Neuronal stem cell (in vitro differentiated cells): Measurements from ENCODE around the gene TBL2.
"Not testable (repeated sequence)": the region's sequence is repeated elsewhere in the genome, so short reads cannot be mapped to it uniquely, and the experiment has no call there.

ENCODE experiments used
- DNase-seq: peaks from one replicate; pipeline ENCODE4 v3.0.0-alpha.2; 2013; ENCODE audit warnings: low spot score
- H2AFZ ChIP-seq: one replicate; pipeline ENCODE4 v1.6.1; 2013; ENCODE audit warnings: mild to moderate bottlenecking, low read length, inconsistent platforms
- H2AK5ac ChIP-seq: 2 replicates; pipeline ENCODE4 v1.6.1; 2013; ENCODE audit warnings: low read depth, mild to moderate bottlenecking, inconsistent platforms, low read length, moderate library complexity, mixed read lengths
- H2BK120ac ChIP-seq: 2 replicates; pipeline ENCODE4 v1.6.1; 2013; ENCODE audit warnings: low read depth, mild to moderate bottlenecking, inconsistent platforms, low read length, moderate library complexity, mixed read lengths
- H2BK12ac ChIP-seq: one replicate; pipeline ENCODE4 v1.6.1; 2013; ENCODE audit warnings: low read length, inconsistent platforms
- H2BK15ac ChIP-seq: 2 replicates; pipeline ENCODE4 v1.6.1; 2013; ENCODE audit warnings: mild to moderate bottlenecking, low read length, inconsistent platforms, mixed read lengths
- H2BK5ac ChIP-seq: one replicate; pipeline ENCODE4 v1.6.1; 2013; ENCODE audit warnings: inconsistent platforms, mild to moderate bottlenecking, low read length, moderate library complexity
- H3K14ac ChIP-seq: one replicate; pipeline ENCODE4 v1.6.1; 2013; ENCODE audit warnings: low read length, inconsistent platforms
- H3K18ac ChIP-seq: 2 replicates; pipeline ENCODE4 v1.6.1; 2013; ENCODE audit warnings: low read length, inconsistent platforms
- H3K23ac ChIP-seq: 2 replicates; pipeline ENCODE4 v1.6.1; 2013; ENCODE audit warnings: low read depth, mild to moderate bottlenecking, mixed read lengths, low read length, inconsistent platforms; ENCODE audit not compliant: poor library complexity
- H3K27ac ChIP-seq: replicated peaks from 3 replicates; pipeline ENCODE4 v1.5.1; 2013; ENCODE audit warnings: low read length, inconsistent platforms
- H3K27me3 ChIP-seq, 3 experiments: 2 replicates each; pipeline ENCODE4 v1.6.1; 2013; ENCODE audit warnings: low read length in 3 of 3, mild to moderate bottlenecking in 2 of 3, inconsistent platforms in 1 of 3, low read depth in 1 of 3, mixed read lengths in 1 of 3, moderate library complexity in 1 of 3; ENCODE audit not compliant: control insufficient read depth in 3 of 3, insufficient read depth in 3 of 3
- H3K36me3 ChIP-seq, 2 donors: replicated peaks in 1 of 2; 2 replicates each; pipeline ENCODE4 v1.6.1; 2013; ENCODE audit warnings: low read length in 2 of 2; ENCODE audit not compliant: control insufficient read depth in 2 of 2, insufficient read depth in 2 of 2
- H3K4ac ChIP-seq: 2 replicates; pipeline ENCODE4 v1.6.1; 2013; ENCODE audit warnings: inconsistent platforms, mild to moderate bottlenecking, low read length, moderate library complexity
- H3K4me1 ChIP-seq, 2 donors: 1 replicate in 1 of 2; 2 replicates in 1 of 2; pipeline ENCODE4 v1.6.1; 2013; ENCODE audit warnings: low read length in 2 of 2, low read depth in 1 of 2; ENCODE audit not compliant: control insufficient read depth in 2 of 2, insufficient read depth in 1 of 2
- H3K4me2 ChIP-seq: one replicate; pipeline ENCODE4 v1.6.1; 2013; ENCODE audit warnings: mild to moderate bottlenecking, low read length, inconsistent platforms; ENCODE audit not compliant: insufficient read depth, poor library complexity, severe bottlenecking
- H3K4me3 ChIP-seq, 2 donors: 2 replicates each; pipeline ENCODE4 v1.5.1; 2013; ENCODE audit warnings: low read length in 2 of 2, mild to moderate bottlenecking in 2 of 2, inconsistent platforms in 1 of 2, moderate library complexity in 1 of 2
- H3K79me1 ChIP-seq: one replicate; pipeline ENCODE4 v1.6.1; 2013; ENCODE audit warnings: low read depth, mild to moderate bottlenecking, inconsistent platforms, low read length, moderate library complexity
- H3K9ac ChIP-seq: one replicate; pipeline ENCODE4 v1.6.1; 2013; ENCODE audit warnings: mild to moderate bottlenecking, low read depth, low read length, inconsistent platforms; ENCODE audit not compliant: poor library complexity
- H3K9me3 ChIP-seq, 2 donors: replicated peaks in 1 of 2; 2 replicates each; pipeline versions ENCODE3 to v1.6.1; 2013; ENCODE audit warnings: low read length in 2 of 2, mild to moderate bottlenecking in 2 of 2, inconsistent platforms in 1 of 2, low read depth in 1 of 2, mixed read lengths in 1 of 2, moderate library complexity in 1 of 2; ENCODE audit not compliant: control insufficient read depth in 2 of 2, insufficient read depth in 1 of 2
- H4K8ac ChIP-seq: one replicate; pipeline ENCODE4 v1.6.1; 2013; ENCODE audit warnings: low read depth, mild to moderate bottlenecking, inconsistent platforms, low read length, moderate library complexity
- H4K91ac ChIP-seq: one replicate; pipeline ENCODE4 v1.6.1; 2013; ENCODE audit warnings: low read length, low read depth, mild to moderate bottlenecking, inconsistent platforms; ENCODE audit not compliant: poor library complexity
- WGBS, 2 donors: extraction: QIAGEN DNeasy Blood & Tissue Kit; methylation state at CpG; one replicate each; pipeline ENCODE4 v1.1.7; 2013; ENCODE audit warnings: missing lambda C conversion rate in 2 of 2, mixed read lengths in 1 of 2; ENCODE audit not compliant: insufficient read length in 2 of 2, insufficient replicate concordance in 1 of 2; ENCODE audit errors: extremely low coverage in 2 of 2; 5-methylcytosine and 5-hydroxymethylcytosine counted together

The TBL2 gene

DNA sequence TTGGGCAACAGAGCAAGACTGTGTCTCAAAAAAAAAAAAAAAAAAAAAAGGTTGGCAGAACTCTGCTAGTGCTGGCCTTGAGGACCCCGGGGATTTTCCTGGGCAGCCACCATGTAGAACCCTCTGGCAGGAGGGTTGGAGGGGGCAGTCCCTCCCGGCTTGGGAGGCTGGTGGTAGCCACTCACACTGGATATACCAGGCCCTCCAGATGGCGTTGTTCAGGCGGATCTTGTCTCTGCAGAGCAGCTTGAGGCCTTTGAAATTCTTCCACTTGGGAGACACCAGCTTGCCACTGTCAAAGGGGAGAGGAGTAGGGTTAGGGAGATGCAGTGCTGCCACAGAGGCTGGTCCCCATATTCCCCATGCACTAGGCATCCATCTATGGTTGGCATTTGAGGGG lies 37.5 kb upstream of the TBL2 start:
- H3K4me3 ChIP-seq, result no peak overlapping the region
- H2AK5ac ChIP-seq, result peak overlapping the region; percentile 93
- H3K9me3 ChIP-seq, result no peaks in the 10 kb centered on the region
- no peak overlapping the region for H4K8ac ChIP-seq
- H2BK5ac ChIP-seq, result no peak overlapping the region
- H3K36me3 ChIP-seq, result no peaks in the 10 kb centered on the region
- H3K4me1 ChIP-seq, result no peaks in the 10 kb centered on the region
- peaks cover 0 to 18% (median 2%) of the 10 kb centered on the region in 3 experiments for H3K27me3 ChIP-seq
- no peaks in the 10 kb centered on the region for H3K79me1 ChIP-seq
- peak overlapping the region; percentile 33 for H2BK15ac ChIP-seq
- DNase-seq, result no peak
- no peak overlapping the region for H3K14ac ChIP-seq
- no peak overlapping the region for H4K91ac ChIP-seq
- no peak overlapping the region for H3K18ac ChIP-seq
- H3K9ac ChIP-seq, result no peak overlapping the region
- no peak overlapping the region for H3K23ac ChIP-seq
- H2BK120ac ChIP-seq, result no peak overlapping the region
- no peak overlapping the region for H2AFZ ChIP-seq
- H3K27ac ChIP-seq, result no peak overlapping the region
- H2BK12ac ChIP-seq, result no peak overlapping the region
- no CpG with 5 or more reads among the region's 4 CpGs for WGBS, 2 donors
- H3K4ac ChIP-seq, result no peak overlapping the region
- H3K4me2 ChIP-seq, result no peak overlapping the region

- H3K9ac ChIP-seq, H3K4me2 ChIP-seq, H3K4me1 ChIP-seq, H2AK5ac ChIP-seq, H3K23ac ChIP-seq, H2AFZ ChIP-seq, H2BK12ac ChIP-seq, H2BK120ac ChIP-seq, H3K4ac ChIP-seq, H4K8ac ChIP-seq, H3K18ac ChIP-seq, H3K79me1 ChIP-seq, H4K91ac ChIP-seq, H2BK15ac ChIP-seq, H2BK5ac ChIP-seq, H3K36me3 ChIP-seq, H3K27ac ChIP-seq, DNase-seq, H3K9me3 ChIP-seq, H3K4me3 ChIP-seq, H3K14ac ChIP-seq: not testable (repeated sequence)
- H3K27me3 ChIP-seq, result peaks cover 0 to 18% (median 2%) of the 10 kb centered on the region in 3 experiments
- WGBS, 2 donors, result no CpG with 5 or more reads among the region's 10 CpGs
Observed at GRCh38 chr7:73614937-73615336, 36.6 kb upstream of the TBL2 start.

- Histone ChIP-seq H2BK12ac (no peak overlapping the region), H3K18ac (no peak overlapping the region), H4K8ac (no peak overlapping the region), H3K4ac (no peak overlapping the region), H3K23ac (no peak overlapping the region), H3K9ac (peak overlapping the region; percentile 78), H3K9me3 (no peaks in the 10 kb centered on the region), H2BK120ac (no peak overlapping the region), H3K36me3 (no peaks in the 10 kb centered on the region), H4K91ac (no peak overlapping the region), H2BK15ac (no peak overlapping the region), H2AFZ (no peak overlapping the region), H3K79me1 (peaks cover 4% of the 10 kb centered on the region), H3K4me3 (no peak overlapping the region), H2BK5ac (no peak overlapping the region), H3K27ac (no peak overlapping the region), H3K4me2 (no peak overlapping the region), H3K14ac (no peak overlapping the region), H3K27me3 (peaks cover 0 to 16% (median 2%) of the 10 kb centered on the region in 3 experiments), H3K4me1 (no peaks in the 10 kb centered on the region), H2AK5ac (no peak overlapping the region)
- no peak for DNase-seq
- no CpG with 5 or more reads among the region's 14 CpGs for WGBS, 2 donors
Observed at GRCh38 chr7:73613954-73614735, 35.8 kb upstream of the TBL2 start.

DNA sequence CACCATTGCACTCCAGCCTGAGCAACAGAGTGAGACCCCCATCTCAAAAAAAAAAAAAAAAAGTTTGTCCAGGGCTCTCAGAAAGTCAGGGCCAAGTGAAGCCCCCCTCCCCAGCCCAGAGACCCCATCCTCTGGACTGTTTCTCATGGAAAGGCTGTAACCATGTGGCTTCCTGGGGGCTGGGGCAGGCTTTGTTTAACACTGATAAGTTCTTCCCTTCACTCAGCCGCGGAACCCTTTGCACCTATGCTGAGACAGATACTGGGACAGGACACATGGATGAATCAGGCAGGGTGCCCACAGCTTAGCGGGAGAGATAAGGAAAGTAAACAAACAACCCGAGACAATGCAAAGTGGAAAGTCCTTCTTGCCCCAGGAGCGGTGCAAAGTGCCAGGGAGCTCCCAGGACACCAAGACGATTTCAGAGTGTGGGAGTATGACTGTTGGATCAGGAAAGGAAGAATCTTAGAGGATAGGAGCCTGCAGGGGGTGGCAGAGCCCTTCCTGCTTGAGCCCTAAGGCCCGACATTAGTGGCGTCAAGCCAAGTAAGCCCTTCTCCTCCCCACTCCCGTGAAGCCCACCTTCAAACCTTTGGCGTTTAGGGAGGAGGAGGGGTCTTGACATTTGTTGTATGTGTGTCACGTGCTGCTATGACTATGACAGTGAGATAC lies 34.4 kb upstream of the TBL2 start:
- H3K4ac ChIP-seq, result no peak overlapping the region
- WGBS, 2 donors, result no CpG with 5 or more reads among the region's 11 CpGs
- H4K91ac ChIP-seq, result no peak overlapping the region
- H3K9ac ChIP-seq, result no peak overlapping the region
- no peak overlapping the region for H2BK120ac ChIP-seq
- H2BK5ac ChIP-seq, result no peak overlapping the region
- H2AFZ ChIP-seq, result peak overlapping the region; percentile 46
- no peak overlapping the region for H3K4me2 ChIP-seq
- H2BK15ac ChIP-seq, result no peak overlapping the region
- no peak overlapping the region for H3K27ac ChIP-seq
- no peak overlapping the region for H3K23ac ChIP-seq
- no peak overlapping the region for H2BK12ac ChIP-seq
- H4K8ac ChIP-seq, result no peak overlapping the region
- DNase-seq, result no peak
- H2AK5ac ChIP-seq, result no peak overlapping the region
- H3K36me3 ChIP-seq, result no peaks in the 10 kb centered on the region
- H3K18ac ChIP-seq, result no peak overlapping the region
- H3K27me3 ChIP-seq, result peaks cover 0 to 14% (median 2%) of the 10 kb centered on the region in 3 experiments
- H3K4me1 ChIP-seq, result no peaks in the 10 kb centered on the region
- no peak overlapping the region for H3K4me3 ChIP-seq
- no peak overlapping the region for H3K14ac ChIP-seq
- peaks cover 4% of the 10 kb centered on the region for H3K79me1 ChIP-seq
- H3K9me3 ChIP-seq, result no peaks in the 10 kb centered on the region
